HepG2 (cell line): ENCODE measurements around the gene DEFB124. TPM values are rescaled to one million over a fixed set of nuclear protein-coding genes. Genes with fewer than 3 reads are reported as not detected.

Experiments
- ATAC-seq: fragments of 200-7000 bp; cut with Tn5 transposase; 3 replicates; pipeline ENCODE4 v1.9.1; 2020; ENCODE audit warnings: mild to moderate bottlenecking, moderate library complexity
- BruUV-seq: library from RNA; stranded (reverse); fragments of 400-500 nt; replicated peaks from 2 replicates; lab custom pipeline; 2021; lab: Mats Ljungman, UMichigan
- CTCF ChIA-PET: fragments of 300-600 bp; formaldehyde crosslinking; extraction: SDS; loops from one replicate; lab custom pipeline; 2021; ENCODE audit warnings: low total read pairs, inconsistent platforms, low intra/inter-chr PET ratio; lab: Yijun Ruan, JAX
- POLR2A ChIA-PET: fragments of 350-600 bp; sonication (Branson Sonifier 250); formaldehyde crosslinking; loops from one replicate; lab custom pipeline; 2020; ENCODE audit warnings: antibody characterized with exemption, inconsistent platforms; lab: Yijun Ruan, JAX
- DNase-seq: peaks from one replicate; pipeline ENCODE4 v3.0.0-alpha.2; 2015; ENCODE audit warnings: low spot score
- FAIRE-seq: peaks from 3 replicates; lab custom pipeline; 2011; peaks lifted over from hg19 to GRCh38; lab: Jason Lieb, UNC
- H2AFZ ChIP-seq: one replicate; pipeline ENCODE4 v1.6.1; 2011; ENCODE audit warnings: low read length, inconsistent platforms
- H3K27ac ChIP-seq: fragments of 300-600 bp; 3 replicates; pipeline ENCODE4 v1.8.0; 2011; ENCODE audit warnings: mixed run types, mild to moderate bottlenecking, mixed read lengths, low read length, inconsistent platforms; ENCODE audit not compliant: insufficient read depth; ENCODE audit errors: extremely low read length
- H3K27me3 ChIP-seq, 2 experiments: fragments of 200-600 bp in 1 of 2; 2 replicates in 1 of 2; 3 replicates in 1 of 2; pipeline versions ENCODE4 v1.6.0 to v1.8.0; 2011; ENCODE audit warnings: low read length in 2 of 2, mild to moderate bottlenecking in 2 of 2, moderate library complexity in 2 of 2, inconsistent platforms in 1 of 2; ENCODE audit not compliant: insufficient read depth in 2 of 2, control insufficient read depth in 1 of 2
- H3K36me3 ChIP-seq, 2 experiments: fragments of 200-600 bp in 1 of 2; replicated peaks in 1 of 2; 2 replicates in 1 of 2; 3 replicates in 1 of 2; pipeline versions ENCODE4 v1.5.1 to v1.8.0; 2011; ENCODE audit warnings: low read length in 2 of 2, inconsistent platforms in 1 of 2; ENCODE audit not compliant: insufficient read depth in 2 of 2, control insufficient read depth in 1 of 2
- H3K4me1 ChIP-seq: 2 replicates; pipeline ENCODE4 v1.5.1; 2012; ENCODE audit warnings: low read length, inconsistent platforms; ENCODE audit not compliant: insufficient read depth
- H3K4me2 ChIP-seq: 2 replicates; pipeline ENCODE4 v1.6.0; 2011; ENCODE audit warnings: low read depth, low read length, inconsistent platforms
- H3K4me3 ChIP-seq, 3 experiments: fragments of 200-600 bp in 1 of 3; sonication (generic), shearing (Covaris generic) in 1 of 3; replicated peaks in 1 of 3; 2 replicates each; pipeline ENCODE4 v1.5.1; 2011 to 2016; ENCODE audit warnings: low read length in 3 of 3, inconsistent platforms in 2 of 3, low read depth in 2 of 3, mild to moderate bottlenecking in 2 of 3, control low read depth in 1 of 3, mixed read lengths in 1 of 3; ENCODE audit not compliant: insufficient read depth in 1 of 3
- H3K79me2 ChIP-seq: one replicate; pipeline ENCODE4 v1.6.1; 2011; ENCODE audit warnings: low read length, inconsistent platforms; ENCODE audit not compliant: insufficient read depth
- H3K9ac ChIP-seq: 2 replicates; pipeline ENCODE4 v1.6.0; 2011; ENCODE audit warnings: mild to moderate bottlenecking, low read depth, low read length, inconsistent platforms; ENCODE audit not compliant: insufficient read depth
- H3K9me3 ChIP-seq: 2 replicates; pipeline ENCODE4 v1.5.1; 2012; ENCODE audit warnings: mild to moderate bottlenecking, low read length
- H4K20me1 ChIP-seq: 2 replicates; pipeline ENCODE4 v1.6.0; 2011; ENCODE audit warnings: inconsistent platforms, mild to moderate bottlenecking, low read length, moderate library complexity; ENCODE audit not compliant: insufficient read depth
- IRX3 ChIP-seq: sonication (generic); formaldehyde crosslinking; IDR thresholded peaks from 2 replicates; pipeline ENCODE4 v1.8.1; 2023; ENCODE audit warnings: mild to moderate bottlenecking, low read depth, missing genetic modification reagents, borderline replicate concordance
- JARID2 ChIP-seq: sonication (generic); formaldehyde crosslinking; IDR thresholded peaks from 2 replicates; pipeline ENCODE4 v1.8.1; 2023; ENCODE audit warnings: missing genetic modification reagents, inconsistent platforms; ENCODE audit not compliant: insufficient replicate concordance
- RARA ChIP-seq: IDR thresholded peaks from 2 replicates; pipeline ENCODE4 v1.6.1; 2016; ENCODE audit warnings: missing genetic modification reagents, missing compliant biosample characterization
- SCMH1 ChIP-seq: sonication (generic); formaldehyde crosslinking; IDR thresholded peaks from 2 replicates; pipeline ENCODE4 v1.9.0; 2021; ENCODE audit warnings: missing genetic modification reagents, mild to moderate bottlenecking, borderline replicate concordance
- ZNF275 ChIP-seq: sonication (generic); formaldehyde crosslinking; IDR thresholded peaks from 2 replicates; pipeline ENCODE4 v1.8.0; 2022; ENCODE audit warnings: missing genetic modification reagents, mild to moderate bottlenecking, inconsistent platforms, borderline replicate concordance
- ZNF616 ChIP-seq: sonication (generic); formaldehyde crosslinking; IDR thresholded peaks from 2 replicates; pipeline ENCODE4 v1.5.0; 2020; ENCODE audit warnings: low read depth, mild to moderate bottlenecking, missing genetic modification reagents
- ZNF629 ChIP-seq: sonication (generic); formaldehyde crosslinking; conservative IDR thresholded peaks from 2 replicates; pipeline ENCODE4 v1.5.0; 2020; ENCODE audit warnings: missing genetic modification reagents
- ZNF891 ChIP-seq: sonication (generic); formaldehyde crosslinking; IDR thresholded peaks from 2 replicates; pipeline ENCODE4 v1.5.0; 2020; ENCODE audit warnings: mild to moderate bottlenecking, missing genetic modification reagents
- WGBS: methylation state at CpG from one replicate; pipeline ENCODE4 v1.1.6; 2017; ENCODE audit warnings: low lambda C conversion rate; 5-methylcytosine and 5-hydroxymethylcytosine counted together
- in situ Hi-C: cut with HindIII; loops from 2 replicates; pipeline ENCODE4 v1.10.0; 2017; ENCODE audit warnings: low pct_unique_long_range_greater_than_20kb; ENCODE audit not compliant: extremely low pct_ligation_motif_present
- intact Hi-C: fragments of 100-400 bp; cut with micrococcal nuclease; formaldehyde crosslinking; loops from one replicate; pipeline ENCODE4 v1.10.0; 2022; ENCODE audit not compliant: unreplicated experiment
- polyA plus RNA-seq, 8 experiments: library from polyadenylated mRNA; depleted of rRNA in 3 of 8; stranded (reverse) in 7 of 8; unstranded in 1 of 8; fragments of >200 nt; fragmentation: Illumina TruSeq in 4 of 8; extraction: Trizol in 4 of 8; gene quantifications; 2 replicates each; pipeline versions ENCODE4 v1.2.1 to v1.2.3, GENCODE V29; 2011 to 2016; ENCODE audit warnings: low read depth in 4 of 8, missing spikeins in 1 of 8, mixed read lengths in 1 of 8; ENCODE audit not compliant: insufficient read depth in 1 of 8
- total RNA-seq, 5 experiments: library from RNA; depleted of rRNA; stranded (reverse); fragments of >200 nt; fragmentation: Illumina TruSeq; extraction: Trizol; gene quantifications; 2 replicates each; pipeline ENCODE4 v1.2.3, GENCODE V29; 2016; ENCODE audit warnings: low read depth in 1 of 5
- TF ChIP-seq, protein P1 (sequence below): sonication (generic); formaldehyde crosslinking; IDR thresholded peaks from 2 replicates; pipeline ENCODE4 v1.4.0; 2020; ENCODE audit warnings: mild to moderate bottlenecking, missing genetic modification reagents, borderline replicate concordance
- TF ChIP-seq, protein P2 (sequence below): IDR thresholded peaks from 2 replicates; pipeline ENCODE4 v1.6.1; 2016; ENCODE audit warnings: control low read depth

The DEFB124 gene
- total and polyA plus RNA-seq, 2 of the 13 experiments (the other 11 are each of a cell fraction or from before 2014, with no cell fraction given) = not detected

DNA sequence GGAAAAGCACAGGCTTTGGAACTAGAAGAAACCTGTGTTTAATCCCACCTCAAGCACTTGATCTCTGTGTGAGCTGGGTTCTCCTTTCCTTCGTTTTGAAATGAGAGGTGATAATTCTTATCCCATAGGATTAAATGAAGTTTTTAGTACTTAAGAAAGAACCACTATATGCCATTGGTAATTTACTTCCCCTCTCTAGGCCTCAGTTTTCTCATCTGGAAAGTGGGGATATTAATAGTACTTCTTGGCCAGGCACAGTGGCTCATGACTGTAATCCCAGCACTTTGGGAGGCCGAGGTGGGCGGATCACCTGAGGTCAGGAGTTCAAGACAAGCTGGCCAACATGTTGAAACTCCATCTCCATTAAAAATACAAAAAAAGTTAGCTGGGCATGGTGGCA, 14.2 kb upstream of the DEFB124 start:
- FAIRE-seq (no peak), DNase-seq (no peak), ATAC-seq (no peak)
- H3K4me2 ChIP-seq = no peak overlapping the region
- no peak overlapping the region for H3K4me3 ChIP-seq
- no peak overlapping the region for H3K27ac ChIP-seq
- in situ Hi-C loops = no loop called here
- no TSS peak for BruUV-seq
- no peak overlapping the region for H3K9ac ChIP-seq
- H4K20me1 ChIP-seq = no peaks in the 10 kb centered on the region
- H3K79me2 ChIP-seq = no peaks in the 10 kb centered on the region
- H3K36me3 ChIP-seq = no peaks in the 10 kb centered on the region
- peak; percentile 77 for TF ChIP-seq ZNF629 (CRISPR knock-in tag)
- TF ChIP-seq RARA (CRISPR knock-in tag) = no peak
- ChIA-PET CTCF (no interaction called here), POLR2A (no interaction called here)
- intact Hi-C loops = no loop called here
- 5% methylated on average over 3 of the region's 3 CpGs for WGBS
- H3K4me1 ChIP-seq = no peaks in the 10 kb centered on the region
- H2AFZ ChIP-seq = no peak overlapping the region
- peaks cover 3 to 27% of the 10 kb centered on the region in 2 experiments; a peak in 3 of 5 replicates for H3K27me3 ChIP-seq
- H3K9me3 ChIP-seq = no peaks in the 10 kb centered on the region

GRCh38 chr20:31488115-31488514, 13.2 kb upstream of the DEFB124 start:
- in situ Hi-C loops (no loop called here), intact Hi-C loops (no loop called here)
- H3K9me3 ChIP-seq = no peaks in the 10 kb centered on the region
- H3K4me1 ChIP-seq = no peaks in the 10 kb centered on the region
- H3K4me2 ChIP-seq = no peak overlapping the region
- H4K20me1 ChIP-seq = no peaks in the 10 kb centered on the region
- H3K36me3 ChIP-seq = no peaks in the 10 kb centered on the region
- H3K27me3 ChIP-seq = peaks cover 3 to 32% of the 10 kb centered on the region in 2 experiments; a peak in 3 of 5 replicates
- ChIA-PET CTCF (no interaction called here), POLR2A (no interaction called here)
- no TSS peak for BruUV-seq
- no peak overlapping the region for H3K4me3 ChIP-seq
- H3K27ac ChIP-seq = no peak overlapping the region
- WGBS = 37% methylated on average over 2 of the region's 2 CpGs
- H2AFZ ChIP-seq = no peak overlapping the region
- FAIRE-seq (no peak), ATAC-seq (no peak), DNase-seq (no peak)
- H3K79me2 ChIP-seq = no peaks in the 10 kb centered on the region
- no peak overlapping the region for H3K9ac ChIP-seq
- TF ChIP-seq ZNF275 = no peak
- TF ChIP-seq JARID2 = no peak
- TF ChIP-seq, protein P1, sequence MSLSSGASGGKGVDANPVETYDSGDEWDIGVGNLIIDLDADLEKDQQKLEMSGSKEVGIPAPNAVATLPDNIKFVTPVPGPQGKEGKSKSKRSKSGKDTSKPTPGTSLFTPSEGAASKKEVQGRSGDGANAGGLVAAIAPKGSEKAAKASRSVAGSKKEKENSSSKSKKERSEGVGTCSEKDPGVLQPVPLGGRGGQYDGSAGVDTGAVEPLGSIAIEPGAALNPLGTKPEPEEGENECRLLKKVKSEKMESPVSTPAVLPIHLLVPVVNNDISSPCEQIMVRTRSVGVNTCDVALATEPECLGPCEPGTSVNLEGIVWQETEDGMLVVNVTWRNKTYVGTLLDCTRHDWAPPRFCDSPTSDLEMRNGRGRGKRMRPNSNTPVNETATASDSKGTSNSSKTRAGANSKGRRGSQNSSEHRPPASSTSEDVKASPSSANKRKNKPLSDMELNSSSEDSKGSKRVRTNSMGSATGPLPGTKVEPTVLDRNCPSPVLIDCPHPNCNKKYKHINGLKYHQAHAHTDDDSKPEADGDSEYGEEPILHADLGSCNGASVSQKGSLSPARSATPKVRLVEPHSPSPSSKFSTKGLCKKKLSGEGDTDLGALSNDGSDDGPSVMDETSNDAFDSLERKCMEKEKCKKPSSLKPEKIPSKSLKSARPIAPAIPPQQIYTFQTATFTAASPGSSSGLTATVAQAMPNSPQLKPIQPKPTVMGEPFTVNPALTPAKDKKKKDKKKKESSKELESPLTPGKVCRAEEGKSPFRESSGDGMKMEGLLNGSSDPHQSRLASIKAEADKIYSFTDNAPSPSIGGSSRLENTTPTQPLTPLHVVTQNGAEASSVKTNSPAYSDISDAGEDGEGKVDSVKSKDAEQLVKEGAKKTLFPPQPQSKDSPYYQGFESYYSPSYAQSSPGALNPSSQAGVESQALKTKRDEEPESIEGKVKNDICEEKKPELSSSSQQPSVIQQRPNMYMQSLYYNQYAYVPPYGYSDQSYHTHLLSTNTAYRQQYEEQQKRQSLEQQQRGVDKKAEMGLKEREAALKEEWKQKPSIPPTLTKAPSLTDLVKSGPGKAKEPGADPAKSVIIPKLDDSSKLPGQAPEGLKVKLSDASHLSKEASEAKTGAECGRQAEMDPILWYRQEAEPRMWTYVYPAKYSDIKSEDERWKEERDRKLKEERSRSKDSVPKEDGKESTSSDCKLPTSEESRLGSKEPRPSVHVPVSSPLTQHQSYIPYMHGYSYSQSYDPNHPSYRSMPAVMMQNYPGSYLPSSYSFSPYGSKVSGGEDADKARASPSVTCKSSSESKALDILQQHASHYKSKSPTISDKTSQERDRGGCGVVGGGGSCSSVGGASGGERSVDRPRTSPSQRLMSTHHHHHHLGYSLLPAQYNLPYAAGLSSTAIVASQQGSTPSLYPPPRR = no peak
- TF ChIP-seq, protein P2, sequence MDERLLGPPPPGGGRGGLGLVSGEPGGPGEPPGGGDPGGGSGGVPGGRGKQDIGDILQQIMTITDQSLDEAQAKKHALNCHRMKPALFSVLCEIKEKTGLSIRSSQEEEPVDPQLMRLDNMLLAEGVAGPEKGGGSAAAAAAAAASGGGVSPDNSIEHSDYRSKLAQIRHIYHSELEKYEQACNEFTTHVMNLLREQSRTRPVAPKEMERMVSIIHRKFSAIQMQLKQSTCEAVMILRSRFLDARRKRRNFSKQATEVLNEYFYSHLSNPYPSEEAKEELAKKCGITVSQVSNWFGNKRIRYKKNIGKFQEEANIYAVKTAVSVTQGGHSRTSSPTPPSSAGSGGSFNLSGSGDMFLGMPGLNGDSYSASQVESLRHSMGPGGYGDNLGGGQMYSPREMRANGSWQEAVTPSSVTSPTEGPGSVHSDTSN (CRISPR knock-in tag) = no peak
- no peak for TF ChIP-seq ZNF891 (CRISPR knock-in tag)
- TF ChIP-seq ZNF616 = no peak
- no peak for TF ChIP-seq IRX3 (CRISPR knock-in tag)
- TF ChIP-seq SCMH1 (CRISPR knock-in tag) = no peak
